Breast epithelium (tissue), 3 donors: ENCODE results near the gene MICAL3.
"Not testable (repeated sequence)": the region's sequence is repeated elsewhere in the genome, so short reads cannot be mapped to it uniquely, and the experiment has no call there.

Source experiments
- POLR2A ChIP-seq: fragments of 450-650 bp; IDR thresholded peaks from one replicate; pipeline ENCODE4 v1.6.1; 2016; ENCODE audit warnings: antibody characterized with exemption, mild to moderate bottlenecking, moderate library complexity
- POLR2AphosphoS5 ChIP-seq, 3 donors: sonication (generic); formaldehyde crosslinking; IDR thresholded peaks; one replicate each; pipeline ENCODE4 v1.6.1; 2017; ENCODE audit warnings: antibody characterized with exemption in 3 of 3
- TF ChIP-seq, protein P1 (sequence below), 3 donors: fragments of 450-650 bp; IDR thresholded peaks; one replicate each; pipeline ENCODE4 v1.5.1; 2016 to 2017; ENCODE audit warnings: antibody characterized with exemption in 3 of 3, mild to moderate bottlenecking in 3 of 3, moderate library complexity in 3 of 3

DNA sequence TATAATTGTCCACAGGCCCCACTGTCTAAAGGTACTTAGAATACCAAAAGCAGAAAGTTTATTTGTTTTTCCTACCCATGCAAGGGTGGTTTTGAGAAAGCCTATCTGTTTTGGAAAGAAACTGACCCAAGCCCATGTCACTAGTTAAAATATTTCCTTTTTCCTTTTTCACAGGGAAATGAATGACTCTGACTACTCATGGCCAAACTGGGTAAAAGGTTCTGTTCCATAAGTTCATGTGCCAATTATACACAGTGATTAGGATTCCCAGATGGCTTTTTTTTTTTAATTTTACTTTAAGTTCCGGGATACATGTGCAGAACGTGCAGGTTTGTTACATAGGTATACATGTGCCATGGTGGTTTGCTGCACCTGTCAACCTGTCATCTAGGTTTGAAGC lies 31.4 kb downstream of the MICAL3 start:
- TF ChIP-seq, protein P1, sequence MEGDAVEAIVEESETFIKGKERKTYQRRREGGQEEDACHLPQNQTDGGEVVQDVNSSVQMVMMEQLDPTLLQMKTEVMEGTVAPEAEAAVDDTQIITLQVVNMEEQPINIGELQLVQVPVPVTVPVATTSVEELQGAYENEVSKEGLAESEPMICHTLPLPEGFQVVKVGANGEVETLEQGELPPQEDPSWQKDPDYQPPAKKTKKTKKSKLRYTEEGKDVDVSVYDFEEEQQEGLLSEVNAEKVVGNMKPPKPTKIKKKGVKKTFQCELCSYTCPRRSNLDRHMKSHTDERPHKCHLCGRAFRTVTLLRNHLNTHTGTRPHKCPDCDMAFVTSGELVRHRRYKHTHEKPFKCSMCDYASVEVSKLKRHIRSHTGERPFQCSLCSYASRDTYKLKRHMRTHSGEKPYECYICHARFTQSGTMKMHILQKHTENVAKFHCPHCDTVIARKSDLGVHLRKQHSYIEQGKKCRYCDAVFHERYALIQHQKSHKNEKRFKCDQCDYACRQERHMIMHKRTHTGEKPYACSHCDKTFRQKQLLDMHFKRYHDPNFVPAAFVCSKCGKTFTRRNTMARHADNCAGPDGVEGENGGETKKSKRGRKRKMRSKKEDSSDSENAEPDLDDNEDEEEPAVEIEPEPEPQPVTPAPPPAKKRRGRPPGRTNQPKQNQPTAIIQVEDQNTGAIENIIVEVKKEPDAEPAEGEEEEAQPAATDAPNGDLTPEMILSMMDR (IDR thresholded peaks at IDR 0.05): not testable (repeated sequence)
- TF ChIP-seq POLR2A; POLR2AphosphoS5 (IDR thresholded peaks at IDR 0.05): not testable (repeated sequence)
